IMR-90 (cell line): Measurements from ENCODE around the gene SLITRK3. TPM values are rescaled to one million over a fixed set of nuclear protein-coding genes. Genes with fewer than 3 reads are reported as not detected.

Source experiments
- ATAC-seq: fragments of 200-7000 bp; cut with Tn5 transposase; 2 replicates; pipeline ENCODE4 v1.9.1; 2020; ENCODE audit warnings: low read depth, mild to moderate bottlenecking, moderate library complexity
- BruUV-seq: library from RNA; stranded (reverse); fragments of 400-500 nt; replicated peaks from 2 replicates; lab custom pipeline; 2021; lab: Mats Ljungman, UMichigan
- CTCF ChIA-PET: fragments of 300-600 bp; formaldehyde crosslinking; extraction: SDS; loops from one replicate; lab custom pipeline; 2021; ENCODE audit warnings: antibody characterized with exemption; lab: Yijun Ruan, JAX
- POLR2A ChIA-PET: fragments of 300-600 bp; sonication (Branson Sonifier 250); formaldehyde crosslinking; loops from one replicate; lab custom pipeline; 2022; ENCODE audit warnings: antibody characterized with exemption; ENCODE audit not compliant: unreplicated experiment; lab: Charles Lee
- DNase-seq: peaks from one replicate; pipeline ENCODE4 v3.0.0; 2013
- H2AFZ ChIP-seq: replicated peaks from 2 replicates; pipeline ENCODE3; 2013; ENCODE audit warnings: low read length, mild to moderate bottlenecking; ENCODE audit not compliant: poor library complexity
- H2AK5ac ChIP-seq: 2 replicates; pipeline ENCODE4 v1.6.1; 2013; ENCODE audit warnings: low read depth, low read length, inconsistent platforms
- H2AK9ac ChIP-seq: replicated peaks from 2 replicates; pipeline ENCODE3; 2013; ENCODE audit warnings: mild to moderate bottlenecking, low read depth, low read length, moderate library complexity; ENCODE audit not compliant: poor library complexity
- H2BK120ac ChIP-seq: 2 replicates; pipeline ENCODE4 v1.6.1; 2013; ENCODE audit warnings: low read depth, low read length, inconsistent platforms
- H2BK15ac ChIP-seq: 3 replicates; pipeline ENCODE4 v1.6.1; 2013; ENCODE audit warnings: low read depth, low read length, inconsistent platforms
- H2BK20ac ChIP-seq: 2 replicates; pipeline ENCODE4 v1.6.1; 2013; ENCODE audit warnings: low read depth, mild to moderate bottlenecking, inconsistent platforms, low read length, moderate library complexity
- H2BK5ac ChIP-seq: 2 replicates; pipeline ENCODE4 v1.6.1; 2013; ENCODE audit warnings: mild to moderate bottlenecking, low read depth, low read length, inconsistent platforms; ENCODE audit not compliant: poor library complexity, severe bottlenecking
- H3K14ac ChIP-seq: replicated peaks from 2 replicates; pipeline ENCODE4 v1.6.1; 2013; ENCODE audit warnings: low read depth, low read length, inconsistent platforms
- H3K18ac ChIP-seq: 2 replicates; pipeline ENCODE4 v1.6.1; 2013; ENCODE audit warnings: low read depth, low read length, control low read depth
- H3K23ac ChIP-seq: 2 replicates; pipeline ENCODE4 v1.6.1; 2013; ENCODE audit warnings: low read depth, low read length, inconsistent platforms
- H3K27ac ChIP-seq: 2 replicates; pipeline ENCODE4 v1.5.1; 2013; ENCODE audit warnings: mild to moderate bottlenecking, control low read depth, low read length; ENCODE audit not compliant: insufficient read depth
- H3K27me3 ChIP-seq: 2 replicates; pipeline ENCODE4 v1.6.1; 2013; ENCODE audit warnings: low read length; ENCODE audit not compliant: control insufficient read depth, insufficient read depth
- H3K36me3 ChIP-seq: 2 replicates; pipeline ENCODE4 v1.6.1; 2013; ENCODE audit warnings: low read length, mixed read lengths; ENCODE audit not compliant: control insufficient read depth, insufficient read depth
- H3K4ac ChIP-seq: 2 replicates; pipeline ENCODE4 v1.6.1; 2013; ENCODE audit warnings: low read depth, low read length, inconsistent platforms
- H3K4me1 ChIP-seq: 2 replicates; pipeline ENCODE4 v1.6.1; 2013; ENCODE audit warnings: low read length, mixed read lengths; ENCODE audit not compliant: control insufficient read depth, insufficient read depth
- H3K4me2 ChIP-seq: 2 replicates; pipeline ENCODE4 v1.6.1; 2013; ENCODE audit warnings: low read depth, mild to moderate bottlenecking, control low read depth, low read length, moderate library complexity
- H3K4me3 ChIP-seq: 2 replicates; pipeline ENCODE4 v1.5.1; 2013; ENCODE audit warnings: low read depth, mild to moderate bottlenecking, control low read depth, low read length, moderate library complexity; ENCODE audit not compliant: insufficient read depth
- H3K56ac ChIP-seq: 2 replicates; pipeline ENCODE4 v1.6.1; 2013; ENCODE audit warnings: low read length, inconsistent platforms; ENCODE audit not compliant: insufficient read depth; ENCODE audit errors: extremely low read depth
- H3K79me1 ChIP-seq, 2 experiments: 2 replicates each; pipeline ENCODE4 v1.6.1; 2013; ENCODE audit warnings: low read length in 2 of 2, inconsistent platforms in 1 of 2, low read depth in 1 of 2
- H3K9ac ChIP-seq: 2 replicates; pipeline ENCODE4 v1.6.1; 2013; ENCODE audit warnings: low read depth, low read length, control low read depth
- H3K9me1 ChIP-seq: 2 replicates; pipeline ENCODE4 v1.6.1; 2013; ENCODE audit warnings: low read length, inconsistent platforms; ENCODE audit not compliant: insufficient read depth
- H3K9me3 ChIP-seq: 2 replicates; pipeline ENCODE4 v1.6.1; 2013; ENCODE audit warnings: low read length; ENCODE audit not compliant: control insufficient read depth, insufficient read depth
- H4K20me1 ChIP-seq: 2 replicates; pipeline ENCODE4 v1.6.1; 2013; ENCODE audit warnings: low read length, inconsistent platforms; ENCODE audit not compliant: insufficient read depth
- H4K5ac ChIP-seq: 2 replicates; pipeline ENCODE4 v1.6.1; 2013; ENCODE audit warnings: mild to moderate bottlenecking, low read depth, low read length, control low read depth
- H4K8ac ChIP-seq, 2 experiments: 2 replicates each; pipeline ENCODE4 v1.6.1; 2013; ENCODE audit warnings: low read depth in 2 of 2, low read length in 2 of 2, control low read depth in 1 of 2, inconsistent platforms in 1 of 2
- H4K91ac ChIP-seq: 2 replicates; pipeline ENCODE4 v1.6.1; 2013; ENCODE audit warnings: low read depth, low read length, inconsistent platforms; ENCODE audit not compliant: insufficient read depth
- BHLHE40 ChIP-seq: fragments of 150-350 bp; IDR thresholded peaks from 2 replicates; pipeline ENCODE4 v1.6.1; 2016; ENCODE audit warnings: mild to moderate bottlenecking, low read depth, low read length
- CHD1 ChIP-seq: IDR thresholded peaks from 2 replicates; pipeline ENCODE4 v1.6.1; 2012; ENCODE audit warnings: low read depth, low read length, improper control_type of control experiment
- MAZ ChIP-seq: IDR thresholded peaks from 2 replicates; pipeline ENCODE4 v1.6.1; 2012; ENCODE audit warnings: low read depth, mild to moderate bottlenecking, low read length, improper control_type of control experiment, moderate library complexity, borderline replicate concordance
- MXI1 ChIP-seq: IDR thresholded peaks from 2 replicates; pipeline ENCODE4 v1.6.1; 2012; ENCODE audit warnings: low read depth, mild to moderate bottlenecking, low read length, moderate library complexity, borderline replicate concordance
- RAD21 ChIP-seq: IDR thresholded peaks from 2 replicates; pipeline ENCODE4 v1.6.1; 2012; ENCODE audit warnings: low read length, improper control_type of control experiment
- SMC3 ChIP-seq: fragments of 150-350 bp; IDR thresholded peaks from 2 replicates; pipeline ENCODE4 v1.6.1; 2016; ENCODE audit warnings: low read depth, mild to moderate bottlenecking, antibody characterized with exemption, low read length, moderate library complexity
- WGBS, 2 experiments: methylation state at CpG; one replicate each; pipeline versions ENCODE4 v1.1.5 to v1.1.7; 2013; ENCODE audit warnings: missing lambda C conversion rate in 2 of 2; ENCODE audit not compliant: insufficient read length in 1 of 2; ENCODE audit errors: extremely low coverage in 2 of 2; 5-methylcytosine and 5-hydroxymethylcytosine counted together
- dilution Hi-C: fragments of 300-500 bp; cut with HindIII; formaldehyde crosslinking; loops from one replicate; pipeline ENCODE4 v1.14.3; 2018; ENCODE audit warnings: low sequenced_read_pairs; ENCODE audit not compliant: unreplicated experiment
- in situ Hi-C: fragments of 300-500 bp; cut with MboI; formaldehyde crosslinking; loops from 3 replicates; pipeline ENCODE4 v1.14.3; 2019; ENCODE audit warnings: low sequenced_read_pairs, inconsistent platforms, mixed read lengths
- intact Hi-C: fragments of 100-400 bp; cut with micrococcal nuclease; formaldehyde crosslinking; loops from 2 replicates; pipeline ENCODE4 v1.10.0; 2022
- polyA plus RNA-seq, 3 experiments: library from polyadenylated mRNA; depleted of rRNA; stranded (reverse); fragments of >200 nt; gene quantifications; 2 replicates each; pipeline ENCODE4 v1.2.3, GENCODE V29; 2012; ENCODE audit warnings: low replicate concordance in 1 of 3
- total RNA-seq: library from RNA; depleted of rRNA; stranded (reverse); fragments of >200 nt; gene quantifications from 2 replicates; pipeline ENCODE4 v1.2.3, GENCODE V29; 2012

SLITRK3 gene
- total and polyA plus RNA-seq, 2 of the 4 experiments (the other 2 are of a cell fraction): not detected

- Histone ChIP-seq H3K4me1 (no peaks in the 10 kb centered on the region), H3K4ac (no peak overlapping the region), H3K9ac (no peak overlapping the region), H3K9me3 (peaks cover 3% of the 10 kb centered on the region), H3K27ac (no peak overlapping the region), H3K23ac (no peak overlapping the region), H4K91ac (no peak overlapping the region), H2BK15ac (no peak overlapping the region), H3K56ac (no peak overlapping the region), H4K20me1 (no peaks in the 10 kb centered on the region), H3K4me2 (no peak overlapping the region), H3K18ac (no peak overlapping the region), H3K36me3 (no peaks in the 10 kb centered on the region), H3K27me3 (peaks cover 34% of the 10 kb centered on the region), H4K8ac (no peak overlapping the region), H2AFZ (no peak overlapping the region), H2AK9ac (no peak overlapping the region), H2BK20ac (no peak overlapping the region), H3K4me3 (no peak overlapping the region), H3K9me1 (no peaks in the 10 kb centered on the region), H3K79me1 (no peaks in the 10 kb centered on the region), H2BK120ac (no peak overlapping the region), H2AK5ac (no peak overlapping the region), H3K14ac (no peak overlapping the region), H2BK5ac (no peak overlapping the region), H4K5ac (no peak overlapping the region)
- WGBS, 2 experiments: 0% methylated on average over 7 of the region's 18 CpGs; no CpG with 5 or more reads in 1 of the 2 experiments
- TF ChIP-seq MAZ (no peak), CHD1 (no peak), SMC3 (no peak), MXI1 (no peak), RAD21 (no peak), BHLHE40 (no peak)
- no TSS peak for BruUV-seq
- ChIA-PET CTCF (no interaction called here), POLR2A (no interaction called here)
- no peak for DNase-seq
- in situ Hi-C loops: no loop called here
- dilution Hi-C loops: no loop called here
- no peak for ATAC-seq
- intact Hi-C loops: no loop called here
These were observed 2.6 kb downstream of the SLITRK3 start for GRCh38 chr3:165193366-165194254.
